K562 (cell line): ENCODE data around the gene DLGAP1. TPM values are rescaled to one million over a fixed set of nuclear protein-coding genes. Genes with fewer than 3 reads are reported as not detected.

Experiments
- CBX5 ChIP-seq: IDR thresholded peaks from 2 replicates; pipeline ENCODE4 v1.6.1; 2014; ENCODE audit warnings: low read depth, borderline replicate concordance
- CREB1 ChIP-seq, 2 experiments: sonication (generic) in 1 of 2; formaldehyde crosslinking in 1 of 2; IDR thresholded peaks; 2 replicates each; pipeline versions ENCODE4 v1.6.1 to v1.8.0; 2012 to 2022; ENCODE audit warnings: inconsistent platforms in 1 of 2, mild to moderate bottlenecking in 1 of 2, missing genetic modification reagents in 1 of 2, moderate library complexity in 1 of 2
- CREBBP ChIP-seq: IDR thresholded peaks from one replicate; pipeline ENCODE4 v1.6.1; 2012; ENCODE audit warnings: low read depth, mild to moderate bottlenecking, control low read depth, inconsistent platforms, low read length
- EP300 ChIP-seq: IDR thresholded peaks from 2 replicates; pipeline ENCODE4 v1.6.1; 2012; ENCODE audit warnings: low read length, improper control_type of control experiment
- ETS2 ChIP-seq: IDR thresholded peaks from 2 replicates; pipeline ENCODE4 v1.6.1; 2016; ENCODE audit warnings: borderline replicate concordance, missing genetic modification characterization, mild to moderate bottlenecking, moderate library complexity, missing compliant biosample characterization; ENCODE audit not compliant: poor library complexity, severe bottlenecking
- GTF2E2 ChIP-seq: fragments of 200-800 bp; sonication (Bioruptor generic); IDR thresholded peaks from 2 replicates; pipeline ENCODE4 v1.6.1; 2016; ENCODE audit warnings: missing genetic modification characterization, missing compliant biosample characterization
- HNRNPK ChIP-seq: fragments of 200-400 bp; formaldehyde crosslinking; IDR thresholded peaks from one replicate; pipeline ENCODE4 v1.6.1; 2018; ENCODE audit warnings: mild to moderate bottlenecking, low read depth, low read length; ENCODE audit not compliant: poor library complexity, severe bottlenecking
- HSF4 ChIP-seq: fragments of 250-450 bp; sonication (Bioruptor Pico); IDR thresholded peaks from 2 replicates; pipeline ENCODE4 v2.1.2; 2022; ENCODE audit warnings: mild to moderate bottlenecking, moderate library complexity, borderline replicate concordance
- MCM5 ChIP-seq: fragments of 450-650 bp; IDR thresholded peaks from 2 replicates; pipeline ENCODE4 v1.6.1; 2016; ENCODE audit warnings: low read depth
- NCOA4 ChIP-seq: fragments of 450-650 bp; IDR thresholded peaks from 2 replicates; pipeline ENCODE4 v1.6.1; 2018; ENCODE audit warnings: mild to moderate bottlenecking; ENCODE audit not compliant: partially characterized antibody
- NFATC3 ChIP-seq: fragments of 450-650 bp; IDR thresholded peaks from 2 replicates; pipeline ENCODE4 v1.6.1; 2017; ENCODE audit warnings: mild to moderate bottlenecking
- NR2C1 ChIP-seq, 2 experiments: fragments of 450-650 bp; IDR thresholded peaks; 2 replicates each; pipeline ENCODE4 v1.6.1; 2017; ENCODE audit warnings: mild to moderate bottlenecking in 2 of 2, antibody characterized with exemption in 1 of 2, inconsistent platforms in 1 of 2, missing compliant biosample characterization in 1 of 2, missing genetic modification characterization in 1 of 2
- NR3C1 ChIP-seq: sonication (generic); formaldehyde crosslinking; IDR thresholded peaks from 2 replicates; pipeline ENCODE4 v1.8.1; 2022; ENCODE audit warnings: missing genetic modification reagents
- RBM39 ChIP-seq: fragments of 200-400 bp; formaldehyde crosslinking; optimal IDR thresholded peaks from 2 replicates; pipeline ENCODE3; 2018; ENCODE audit warnings: low read depth, low read length
- SIRT6 ChIP-seq: IDR thresholded peaks from one replicate; pipeline ENCODE4 v1.6.1; 2012; ENCODE audit warnings: low read depth, mild to moderate bottlenecking, control low read depth, inconsistent platforms, low read length, moderate library complexity
- SMARCC2 ChIP-seq: fragments of 450-650 bp; IDR thresholded peaks from 2 replicates; pipeline ENCODE4 v1.6.1; 2017; ENCODE audit warnings: antibody characterized with exemption, moderate library complexity, mild to moderate bottlenecking, low read depth
- ZNF197 ChIP-seq: fragments of 200-800 bp; sonication (Bioruptor generic); IDR thresholded peaks from 2 replicates; pipeline ENCODE4 v1.6.1; 2016; ENCODE audit warnings: low read depth, missing genetic modification characterization, missing compliant biosample characterization
- polyA plus RNA-seq, 8 experiments: library from polyadenylated mRNA; depleted of rRNA in 4 of 8; stranded (reverse) in 5 of 8; unstranded in 3 of 8; fragments of >200 nt; fragmentation: Nextera tagmentation in 2 of 8; fragmentation: Illumina TruSeq in 1 of 8; extraction: Ambion mirVana in 2 of 8; extraction: Trizol in 1 of 8; gene quantifications; 2 replicates each; pipeline versions ENCODE4 v1.2.1 to v1.2.3, GENCODE V29; 2011 to 2014; ENCODE audit warnings: inconsistent platforms in 1 of 8, missing spikeins in 1 of 8
- total RNA-seq, 7 experiments: library from RNA; depleted of rRNA in 6 of 7; stranded (reverse); fragments of >200 nt in 6 of 7; fragmentation: Illumina TruSeq in 2 of 7; extraction: Trizol in 2 of 7; gene quantifications; 2 replicates each; pipeline versions ENCODE4 v1.2.1 to v1.2.3, GENCODE V29; 2011 to 2021; ENCODE audit warnings: low replicate concordance in 1 of 7
- TF ChIP-seq, protein P1 (sequence below): fragments of 200-800 bp; sonication (Bioruptor generic); IDR thresholded peaks from 2 replicates; pipeline ENCODE4 v1.6.1; 2017; ENCODE audit warnings: missing genetic modification characterization, missing compliant biosample characterization
- TF ChIP-seq, protein P2 (sequence below): fragments of 200-800 bp; sonication (Bioruptor generic); IDR thresholded peaks from 2 replicates; pipeline ENCODE4 v1.6.1; 2017; ENCODE audit warnings: missing genetic modification characterization, missing compliant biosample characterization
- TF ChIP-seq, protein P3 (sequence below): sonication (generic); IDR thresholded peaks from 2 replicates; pipeline ENCODE4 v1.6.1; 2016
- TF ChIP-seq, protein P4 (sequence below): fragments of 250-450 bp; sonication (Bioruptor Pico); IDR thresholded peaks from 2 replicates; pipeline ENCODE4 v1.5.1; 2021; ENCODE audit warnings: mild to moderate bottlenecking

Gene DLGAP1
- total and polyA plus RNA-seq, 9 of the 15 experiments (the other 6 are each of a cell fraction or from before 2014, with no cell fraction given), result 0.04 to 0.22 (median 0.08) TPM

DNA sequence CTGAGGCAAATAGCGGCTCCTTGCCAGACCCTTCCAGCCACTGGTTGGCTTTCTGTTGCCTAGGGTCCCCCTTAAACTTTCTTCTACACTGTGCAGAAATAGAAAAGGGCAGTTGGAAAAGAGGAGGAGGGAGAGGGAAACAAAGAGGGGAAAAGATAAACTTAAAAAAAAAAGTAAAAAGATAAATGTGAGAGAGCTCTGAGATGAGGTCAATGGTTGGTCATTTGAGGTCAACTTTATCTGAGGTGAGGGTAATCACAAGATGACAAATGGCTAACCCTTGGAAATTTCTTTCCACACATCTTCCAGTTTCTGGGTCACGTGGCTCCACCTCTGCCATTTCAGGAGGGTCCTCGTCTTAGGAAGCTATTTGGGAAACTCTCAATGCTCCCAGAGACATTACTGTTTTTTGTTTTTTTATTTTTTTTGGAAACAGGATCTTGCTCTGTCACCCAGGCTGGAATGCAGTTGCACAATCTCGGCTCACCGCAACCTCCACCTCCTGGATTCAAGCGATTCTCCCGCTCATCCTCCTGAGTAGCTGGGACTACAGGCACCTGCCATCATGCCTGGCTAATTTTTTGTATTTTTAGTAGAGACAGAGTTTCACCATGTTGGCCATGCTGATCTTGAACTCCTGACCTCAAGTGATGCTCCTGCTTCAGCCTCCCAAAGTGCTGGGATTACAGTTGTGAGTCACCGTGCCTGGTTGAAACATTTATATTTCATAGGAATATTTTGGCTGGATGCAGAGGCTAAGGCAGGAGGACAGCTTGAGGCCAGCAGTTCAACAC is 805.3 kb downstream of the DLGAP1 start (continued):
- no peak for TF ChIP-seq NR3C1 (CRISPR knock-in tag)
- TF ChIP-seq ETS2 (tag), result no peak
- TF ChIP-seq ZNF197 (CRISPR knock-in tag), result no peak
- TF ChIP-seq SMARCC2, result no peak
- TF ChIP-seq NCOA4, result no peak
- no peak for TF ChIP-seq HNRNPK
- TF ChIP-seq HSF4 (CRISPR knock-in tag), result no peak
- no peak for TF ChIP-seq CREBBP
- no peak for TF ChIP-seq GTF2E2 (tag)
- peak; percentile 80 for TF ChIP-seq EP300
- TF ChIP-seq RBM39, result no peak
- TF ChIP-seq MCM5, result no peak
- TF ChIP-seq NR2C1 (IDR thresholded peaks at IDR 0.05), result no peak
- TF ChIP-seq NR2C1 (tag; IDR thresholded peaks at IDR 0.05), result peak; percentile 82
- TF ChIP-seq, protein P1, sequence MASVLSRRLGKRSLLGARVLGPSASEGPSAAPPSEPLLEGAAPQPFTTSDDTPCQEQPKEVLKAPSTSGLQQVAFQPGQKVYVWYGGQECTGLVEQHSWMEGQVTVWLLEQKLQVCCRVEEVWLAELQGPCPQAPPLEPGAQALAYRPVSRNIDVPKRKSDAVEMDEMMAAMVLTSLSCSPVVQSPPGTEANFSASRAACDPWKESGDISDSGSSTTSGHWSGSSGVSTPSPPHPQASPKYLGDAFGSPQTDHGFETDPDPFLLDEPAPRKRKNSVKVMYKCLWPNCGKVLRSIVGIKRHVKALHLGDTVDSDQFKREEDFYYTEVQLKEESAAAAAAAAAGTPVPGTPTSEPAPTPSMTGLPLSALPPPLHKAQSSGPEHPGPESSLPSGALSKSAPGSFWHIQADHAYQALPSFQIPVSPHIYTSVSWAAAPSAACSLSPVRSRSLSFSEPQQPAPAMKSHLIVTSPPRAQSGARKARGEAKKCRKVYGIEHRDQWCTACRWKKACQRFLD (CRISPR knock-in tag), result no peak
- no peak for TF ChIP-seq CBX5
- TF ChIP-seq, protein P2, sequence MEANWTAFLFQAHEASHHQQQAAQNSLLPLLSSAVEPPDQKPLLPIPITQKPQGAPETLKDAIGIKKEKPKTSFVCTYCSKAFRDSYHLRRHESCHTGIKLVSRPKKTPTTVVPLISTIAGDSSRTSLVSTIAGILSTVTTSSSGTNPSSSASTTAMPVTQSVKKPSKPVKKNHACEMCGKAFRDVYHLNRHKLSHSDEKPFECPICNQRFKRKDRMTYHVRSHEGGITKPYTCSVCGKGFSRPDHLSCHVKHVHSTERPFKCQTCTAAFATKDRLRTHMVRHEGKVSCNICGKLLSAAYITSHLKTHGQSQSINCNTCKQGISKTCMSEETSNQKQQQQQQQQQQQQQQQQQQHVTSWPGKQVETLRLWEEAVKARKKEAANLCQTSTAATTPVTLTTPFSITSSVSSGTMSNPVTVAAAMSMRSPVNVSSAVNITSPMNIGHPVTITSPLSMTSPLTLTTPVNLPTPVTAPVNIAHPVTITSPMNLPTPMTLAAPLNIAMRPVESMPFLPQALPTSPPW (CRISPR knock-in tag), result peak; percentile 70
- TF ChIP-seq, protein P3, sequence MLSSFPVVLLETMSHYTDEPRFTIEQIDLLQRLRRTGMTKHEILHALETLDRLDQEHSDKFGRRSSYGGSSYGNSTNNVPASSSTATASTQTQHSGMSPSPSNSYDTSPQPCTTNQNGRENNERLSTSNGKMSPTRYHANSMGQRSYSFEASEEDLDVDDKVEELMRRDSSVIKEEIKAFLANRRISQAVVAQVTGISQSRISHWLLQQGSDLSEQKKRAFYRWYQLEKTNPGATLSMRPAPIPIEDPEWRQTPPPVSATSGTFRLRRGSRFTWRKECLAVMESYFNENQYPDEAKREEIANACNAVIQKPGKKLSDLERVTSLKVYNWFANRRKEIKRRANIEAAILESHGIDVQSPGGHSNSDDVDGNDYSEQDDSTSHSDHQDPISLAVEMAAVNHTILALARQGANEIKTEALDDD, result 0 out of 2 replicates have a peak, but pooled peaks have one; percentile 23
- TF ChIP-seq, protein P4, sequence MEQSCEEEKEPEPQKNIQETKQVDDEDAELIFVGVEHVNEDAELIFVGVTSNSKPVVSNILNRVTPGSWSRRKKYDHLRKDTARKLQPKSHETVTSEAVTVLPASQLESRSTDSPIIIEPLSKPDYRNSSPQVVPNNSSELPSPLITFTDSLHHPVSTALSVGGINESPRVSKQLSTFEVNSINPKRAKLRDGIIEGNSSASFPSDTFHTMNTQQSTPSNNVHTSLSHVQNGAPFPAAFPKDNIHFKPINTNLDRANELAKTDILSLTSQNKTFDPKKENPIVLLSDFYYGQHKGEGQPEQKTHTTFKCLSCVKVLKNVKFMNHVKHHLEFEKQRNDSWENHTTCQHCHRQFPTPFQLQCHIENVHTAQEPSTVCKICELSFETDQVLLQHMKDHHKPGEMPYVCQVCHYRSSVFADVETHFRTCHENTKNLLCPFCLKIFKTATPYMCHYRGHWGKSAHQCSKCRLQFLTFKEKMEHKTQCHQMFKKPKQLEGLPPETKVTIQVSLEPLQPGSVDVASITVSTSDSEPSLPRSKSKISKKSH (CRISPR knock-in tag), result no peak
- TF ChIP-seq SIRT6, result no peak
- TF ChIP-seq NFATC3, result no peak
- TF ChIP-seq CREB1 (IDR thresholded peaks at IDR 0.05), result no peak
- TF ChIP-seq CREB1 (CRISPR knock-in tag; IDR thresholded peaks at IDR 0.05), result no peak
